Stimulated activated CD4-positive, alpha-beta T cell treated with anti-CD3 and anti-CD28 coated beads, Interleukin-2, amount 100 ng/mL, for 4 hours (primary cell): ENCODE results near the gene PPP2R2C.

Source experiments
- DNase-seq: peaks from one replicate; pipeline ENCODE4 v3.0.0-alpha.2; 2020; ENCODE audit warnings: low read depth

Gene PPP2R2C

GRCh38 chr4:6448476-6449170 is 23.8 kb downstream of the PPP2R2C start:
- DNase-seq = no peak

- no peak for DNase-seq
Observed at GRCh38 chr4:6447672-6448171, 24.7 kb downstream of the PPP2R2C start.

- no peak for DNase-seq
Observed at GRCh38 chr4:6446538-6447451, 25.6 kb downstream of the PPP2R2C start.

GRCh38 chr4:6446130-6446482 is 26.3 kb downstream of the PPP2R2C start:
- DNase-seq = no peak

GRCh38 chr4:6445403-6446129 is 26.8 kb downstream of the PPP2R2C start:
- no peak for DNase-seq

- DNase-seq = no peak
Observed at GRCh38 chr4:6444582-6444981, 27.8 kb downstream of the PPP2R2C start.

GRCh38 chr4:6443035-6444023 is 29.1 kb downstream of the PPP2R2C start:
- DNase-seq = no peak

GRCh38 chr4:6442555-6442954 is 29.9 kb downstream of the PPP2R2C start:
- no peak for DNase-seq

GRCh38 chr4:6441758-6442157 is 30.7 kb downstream of the PPP2R2C start:
- DNase-seq = no peak

GRCh38 chr4:6441202-6441582 is 31.2 kb downstream of the PPP2R2C start:
- no peak for DNase-seq

GRCh38 chr4:6440506-6441201 is 31.8 kb downstream of the PPP2R2C start:
- DNase-seq = no peak

- no peak for DNase-seq
Observed at GRCh38 chr4:6439120-6439762, 33.2 kb downstream of the PPP2R2C start.

- no peak for DNase-seq
Observed at GRCh38 chr4:6437826-6438238, 34.6 kb downstream of the PPP2R2C start.

GRCh38 chr4:6435010-6435409 is 37.4 kb downstream of the PPP2R2C start:
- no peak for DNase-seq

GRCh38 chr4:6430927-6431326 is 41.5 kb downstream of the PPP2R2C start:
- DNase-seq = no peak

GRCh38 chr4:6427439-6428090 is 44.8 kb downstream of the PPP2R2C start:
- DNase-seq = no peak

- DNase-seq = no peak
Observed at GRCh38 chr4:6426571-6427438, 45.6 kb downstream of the PPP2R2C start.

GRCh38 chr4:6425911-6426310 is 46.5 kb downstream of the PPP2R2C start:
- DNase-seq = no peak

- no peak for DNase-seq
Observed at GRCh38 chr4:6425336-6425735, 47.1 kb downstream of the PPP2R2C start.
